ENCODE data around the gene MYH11.

Gene MYH11

DNA sequence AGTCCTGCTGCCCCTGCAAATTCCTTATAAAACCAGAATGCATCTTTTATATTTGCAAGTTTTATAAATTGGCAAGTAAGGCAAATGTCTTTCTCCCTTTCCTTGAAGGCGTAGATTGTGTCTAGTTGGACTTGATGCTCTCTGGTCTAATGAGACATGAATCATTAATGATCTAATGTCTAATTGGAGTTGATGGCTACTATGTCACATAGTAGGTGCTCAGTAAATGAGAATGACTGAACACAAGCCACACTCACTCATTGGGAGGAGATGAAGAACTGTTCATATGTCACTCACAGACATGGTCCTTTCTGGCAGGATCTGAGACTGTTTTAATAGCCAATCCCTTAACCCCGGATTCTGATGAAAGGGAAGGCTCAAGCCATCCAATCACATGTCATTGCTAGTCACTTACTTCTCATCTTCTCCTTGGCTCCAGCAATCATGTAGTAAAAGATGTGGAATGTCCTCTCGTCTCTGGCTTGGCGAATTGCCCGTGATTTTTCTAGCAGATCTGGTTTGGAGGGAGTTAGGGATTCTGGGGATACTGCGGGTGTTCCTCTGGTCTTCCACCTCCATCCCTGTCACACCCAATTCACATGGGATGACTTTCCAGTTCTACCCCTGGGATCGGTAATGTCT lies 81.0 kb downstream of the MYH11 start:
- Histone ChIP-seq H3K79me2 (ENCODE audit: insufficient read depth, low read length) (no peaks in the 10 kb centered on the region), H3K27me3 (ENCODE audit: insufficient read depth, low read length, poor library complexity, severe bottlenecking) (no peaks in the 10 kb centered on the region), H3F3A (ENCODE audit: low read depth) (no peaks in the 10 kb centered on the region), H3K4me3 (ENCODE audit: low read length, poor library complexity, severe bottlenecking) (no peak overlapping the region), H2AFZ (ENCODE audit: low read length) (no peak overlapping the region), H3K36me3 (ENCODE audit: insufficient read depth, low read length) (no peaks in the 10 kb centered on the region), H3K9me3 (ENCODE audit: insufficient read depth, low read depth, low read length) (no peaks in the 10 kb centered on the region), H3K4me1 (ENCODE audit: insufficient read depth, low read length, poor library complexity, severe bottlenecking) (no peaks in the 10 kb centered on the region), H3K9ac (ENCODE audit: low read depth, low read length, poor library complexity, severe bottlenecking) (no peak overlapping the region), H3K9me2 (replicated peaks; ENCODE audit: low read depth, low read length) (no peaks in the 10 kb centered on the region), H4K20me1 (ENCODE audit: insufficient read depth, low read length, poor library complexity, severe bottlenecking) (no peaks in the 10 kb centered on the region), H3K4me2 (ENCODE audit: low read depth, low read length, poor library complexity, severe bottlenecking) (no peak overlapping the region)
- no peak for TF ChIP-seq CTCF (conservative IDR thresholded peaks at IDR 0.05; ENCODE audit: low read length)

DNA sequence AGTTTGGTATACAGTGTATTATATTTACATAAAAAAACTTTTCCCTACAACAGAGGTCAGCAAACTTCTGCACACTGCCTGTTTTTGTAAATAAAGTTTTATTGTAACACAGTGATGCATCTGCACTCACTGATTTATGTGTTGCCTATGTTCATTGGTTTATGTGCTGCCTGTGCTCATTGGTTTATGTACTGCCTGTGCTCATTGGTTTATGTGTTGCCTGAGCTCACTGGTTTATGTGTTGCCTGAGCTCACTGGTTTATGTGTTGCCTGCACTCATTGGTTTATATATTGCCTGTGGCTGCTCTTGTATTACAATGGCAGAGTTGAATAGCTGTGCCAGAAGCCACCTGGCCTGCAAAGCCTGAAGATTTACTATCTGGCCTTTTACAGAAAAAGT lies 81.6 kb downstream of the MYH11 start:
- no peaks in the 10 kb centered on the region for H3K79me2 ChIP-seq (ENCODE audit: insufficient read depth, low read length)
- H3K4me3 ChIP-seq (ENCODE audit: low read length, poor library complexity, severe bottlenecking): no peak overlapping the region
- no peaks in the 10 kb centered on the region for H3K36me3 ChIP-seq (ENCODE audit: insufficient read depth, low read length)
- H2AFZ ChIP-seq (ENCODE audit: low read length): no peak overlapping the region
- no peaks in the 10 kb centered on the region for H3F3A ChIP-seq (ENCODE audit: low read depth)
- H3K9me3 ChIP-seq (ENCODE audit: insufficient read depth, low read depth, low read length): no peaks in the 10 kb centered on the region
- H4K20me1 ChIP-seq (ENCODE audit: insufficient read depth, low read length, poor library complexity, severe bottlenecking): no peaks in the 10 kb centered on the region
- no peak overlapping the region for H3K9ac ChIP-seq (ENCODE audit: low read depth, low read length, poor library complexity, severe bottlenecking)
- no peaks in the 10 kb centered on the region for H3K27me3 ChIP-seq (ENCODE audit: insufficient read depth, low read length, poor library complexity, severe bottlenecking)
- no peaks in the 10 kb centered on the region for H3K9me2 ChIP-seq (replicated peaks; ENCODE audit: low read depth, low read length)
- no peak overlapping the region for H3K4me2 ChIP-seq (ENCODE audit: low read depth, low read length, poor library complexity, severe bottlenecking)
- TF ChIP-seq EZH2phosphoT487 (IDR thresholded peaks at IDR 0.05; ENCODE audit: borderline replicate concordance) (no peak), CTCF (conservative IDR thresholded peaks at IDR 0.05; ENCODE audit: low read length) (no peak)
- no peaks in the 10 kb centered on the region for H3K4me1 ChIP-seq (ENCODE audit: insufficient read depth, low read length, poor library complexity, severe bottlenecking)

DNA sequence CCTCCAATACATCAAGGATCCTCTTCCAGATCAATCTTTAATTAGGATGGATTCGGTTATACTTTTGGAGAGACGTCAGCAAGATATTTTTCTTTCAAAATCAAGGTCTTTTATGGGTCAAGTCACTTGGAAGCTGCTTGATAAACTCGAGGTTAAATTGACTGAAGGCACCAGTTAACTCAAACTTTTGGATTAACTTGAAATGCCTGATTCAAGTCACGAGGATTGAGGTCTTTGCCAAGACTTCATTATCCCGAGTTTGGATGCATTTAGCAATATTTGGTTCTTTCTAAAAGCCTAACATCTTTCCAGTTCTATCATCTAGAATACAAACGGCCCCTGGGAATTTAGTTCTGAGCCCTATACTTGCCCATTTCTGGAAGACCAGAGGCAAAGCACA lies 82.9 kb downstream of the MYH11 start:
- Histone ChIP-seq H3K27me3 (ENCODE audit: insufficient read depth, low read length, poor library complexity, severe bottlenecking) (no peaks in the 10 kb centered on the region), H3K9ac (ENCODE audit: low read depth, low read length, poor library complexity, severe bottlenecking) (no peak overlapping the region), H3K79me2 (ENCODE audit: insufficient read depth, low read length) (no peaks in the 10 kb centered on the region)

More for the DNA sequence above, 82.9 kb downstream of the MYH11 start:
- H3K4me2 ChIP-seq (ENCODE audit: low read depth, low read length, poor library complexity, severe bottlenecking): no peak overlapping the region
- no peaks in the 10 kb centered on the region for H3F3A ChIP-seq (ENCODE audit: low read depth)
- no peaks in the 10 kb centered on the region for H3K9me3 ChIP-seq (ENCODE audit: insufficient read depth, low read depth, low read length)
- no peaks in the 10 kb centered on the region for H3K4me1 ChIP-seq (ENCODE audit: insufficient read depth, low read length, poor library complexity, severe bottlenecking)
- TF ChIP-seq CTCF (conservative IDR thresholded peaks at IDR 0.05; ENCODE audit: low read length) (no peak), EZH2phosphoT487 (IDR thresholded peaks at IDR 0.05; ENCODE audit: borderline replicate concordance) (no peak)
- H3K4me3 ChIP-seq (ENCODE audit: low read length, poor library complexity, severe bottlenecking): no peak overlapping the region
- H3K36me3 ChIP-seq (ENCODE audit: insufficient read depth, low read length): no peaks in the 10 kb centered on the region
- H2AFZ ChIP-seq (ENCODE audit: low read length): no peak overlapping the region
- H4K20me1 ChIP-seq (ENCODE audit: insufficient read depth, low read length, poor library complexity, severe bottlenecking): no peaks in the 10 kb centered on the region
- no peaks in the 10 kb centered on the region for H3K9me2 ChIP-seq (replicated peaks; ENCODE audit: low read depth, low read length)

Data from Loucy (cell line).